Umbilical cord (tissue), 2 donors: Measurements from ENCODE around the gene HOXA9. TPM values are rescaled to one million over a fixed set of nuclear protein-coding genes. Genes with fewer than 3 reads are reported as not detected.

Experiments used
- DNase-seq: peaks from one replicate; pipeline ENCODE4 v3.0.0-alpha.2; 2015; ENCODE audit warnings: low spot score
- total RNA-seq: library from RNA; depleted of rRNA; stranded (reverse); fragments of >200 nt; gene quantifications from one replicate; pipeline ENCODE4 v1.2.3, GENCODE V29; 2014; ENCODE audit warnings: low replicate concordance; ENCODE audit not compliant: insufficient read depth

The HOXA9 gene
- total RNA-seq, 1 donor from 2014 or later: 18.8 TPM

DNA sequence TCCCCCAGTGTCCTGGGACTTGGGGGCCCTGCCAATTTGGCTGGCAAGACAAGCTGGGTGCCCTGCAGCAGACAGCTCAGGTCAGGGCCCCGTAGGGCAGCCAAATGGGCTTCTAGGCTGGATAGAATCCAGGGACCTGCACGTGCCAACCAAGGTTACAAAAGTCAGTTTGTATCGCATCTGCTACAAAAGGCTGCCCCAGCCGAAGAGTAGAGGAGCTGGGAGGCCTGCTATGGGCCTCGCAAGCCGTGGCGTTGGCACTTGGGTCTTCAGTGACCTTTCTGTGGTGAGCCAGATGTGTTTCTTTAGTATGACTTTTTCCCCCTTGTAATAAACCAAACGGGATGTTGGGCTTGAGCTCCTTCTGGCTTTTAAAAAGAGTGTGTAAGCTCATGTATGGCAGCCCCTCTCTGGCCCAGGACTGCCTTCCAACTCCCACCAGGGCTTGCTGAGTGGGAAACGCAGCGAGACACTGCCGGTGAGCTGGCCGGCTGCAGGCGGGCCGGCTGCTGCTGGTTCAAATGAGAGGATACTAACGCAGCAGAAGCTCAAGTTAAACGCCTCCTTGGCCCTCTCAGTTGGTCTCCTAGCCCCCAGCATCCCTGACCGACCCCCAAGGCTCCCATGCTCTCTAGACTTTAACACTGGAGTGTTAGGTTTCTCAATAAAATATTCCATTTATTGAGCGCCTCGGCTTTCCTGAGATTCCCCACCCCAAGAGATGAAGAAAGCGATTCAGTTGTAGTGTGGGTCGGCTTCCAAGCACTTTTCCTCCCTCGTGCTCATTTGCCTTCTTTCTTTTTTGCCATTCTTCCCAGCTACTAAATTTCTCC is 11.8 kb upstream of the HOXA9 start:
- DNase-seq: no peak

- DNase-seq: no peak
Observed at GRCh38 chr7:27176524-27176845, 11.1 kb upstream of the HOXA9 start.

- DNase-seq: peak; percentile 81
Observed at GRCh38 chr7:27175626-27176523, 10.5 kb upstream of the HOXA9 start.

DNA sequence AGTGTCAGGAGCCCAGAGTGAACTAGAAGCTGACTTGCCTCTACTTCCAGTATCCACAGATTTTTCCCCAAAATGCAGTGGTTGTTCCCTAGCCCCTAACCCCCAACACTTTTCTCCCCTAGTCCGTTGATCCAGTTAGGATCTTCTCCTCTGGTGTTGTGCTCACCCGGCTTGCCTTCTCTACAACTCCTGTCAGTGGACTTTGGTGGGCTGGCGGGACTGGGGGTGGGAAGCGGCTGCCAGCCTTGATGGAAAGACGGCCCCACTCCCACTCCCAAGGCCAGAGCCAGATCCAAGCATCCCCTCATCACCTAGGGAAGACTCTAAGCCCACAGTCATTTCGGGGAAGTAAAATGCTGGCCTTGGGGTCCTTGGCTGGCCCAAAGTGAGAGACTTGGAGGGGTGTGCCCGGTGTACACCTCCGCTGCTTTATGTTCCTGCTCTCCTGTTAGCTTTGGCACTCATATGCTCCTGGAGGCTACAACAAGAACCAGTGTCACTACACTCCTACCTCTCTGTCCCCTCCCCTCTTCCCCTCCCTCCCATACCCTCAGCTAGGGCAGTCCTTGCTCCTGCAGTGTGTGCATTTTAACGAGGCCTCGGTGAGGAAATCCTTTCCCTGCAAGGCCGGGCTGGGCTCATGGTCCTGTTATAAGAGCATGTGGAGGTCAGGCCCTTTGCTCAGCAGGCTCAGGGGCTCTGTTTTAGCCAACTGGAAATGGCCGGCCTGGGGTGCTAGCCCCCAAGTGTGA is 9.7 kb upstream of the HOXA9 start:
- DNase-seq: no peak

DNA sequence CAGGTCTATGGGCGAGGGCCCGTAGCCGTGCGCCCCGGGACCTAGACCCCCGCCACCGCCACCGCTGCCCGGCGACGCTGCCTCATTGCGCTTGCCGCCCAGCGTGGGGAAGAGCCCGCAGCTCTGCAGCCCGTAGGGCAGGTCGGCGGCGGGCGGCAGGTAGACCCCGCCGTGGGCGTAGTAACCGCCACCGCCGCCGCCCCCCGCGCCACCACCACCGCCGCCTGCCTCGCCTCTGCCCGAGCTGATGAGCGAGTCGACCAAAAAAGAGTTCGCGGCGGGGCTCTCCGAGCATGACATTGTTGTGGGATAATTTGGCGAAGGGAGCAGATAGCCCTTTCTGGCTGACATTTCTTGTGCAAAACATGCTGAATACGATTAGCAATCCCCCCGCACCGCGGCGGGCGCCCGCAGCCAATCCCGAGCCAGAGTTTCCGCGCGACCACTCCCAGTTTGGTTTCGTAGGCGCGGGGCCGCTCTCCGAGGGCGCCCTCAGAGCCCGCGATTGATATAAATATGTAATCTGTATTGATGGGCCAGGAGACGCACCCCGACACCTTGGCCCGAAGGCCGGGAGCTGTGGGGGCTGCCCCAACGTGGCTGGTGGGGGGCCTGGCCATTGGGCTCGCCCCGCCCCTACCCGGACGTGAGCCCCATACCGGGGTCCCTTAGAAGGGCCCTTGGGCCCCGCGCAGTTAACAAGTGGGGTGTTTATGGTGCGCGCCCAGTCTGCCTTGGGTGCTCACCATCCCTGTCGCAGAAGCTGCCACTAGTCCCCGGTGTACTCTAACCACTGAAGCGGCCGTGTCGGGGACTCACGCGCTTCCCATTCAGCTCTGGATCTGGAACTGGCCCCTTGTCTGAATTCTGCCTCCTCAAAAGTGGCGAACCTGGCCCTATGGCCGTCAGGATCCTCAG is 8.9 kb upstream of the HOXA9 start, which contains the start of gene HOXA10:
HOXA10 (minus strand) TSS at position 365 of the 918 bp plus-strand sequence; CDS start at position 351, 14 bp downstream.
- DNase-seq: no peak

GRCh38 chr7:27173511-27173955 is 8.2 kb upstream of the HOXA9 start:
- DNase-seq: no peak

DNA sequence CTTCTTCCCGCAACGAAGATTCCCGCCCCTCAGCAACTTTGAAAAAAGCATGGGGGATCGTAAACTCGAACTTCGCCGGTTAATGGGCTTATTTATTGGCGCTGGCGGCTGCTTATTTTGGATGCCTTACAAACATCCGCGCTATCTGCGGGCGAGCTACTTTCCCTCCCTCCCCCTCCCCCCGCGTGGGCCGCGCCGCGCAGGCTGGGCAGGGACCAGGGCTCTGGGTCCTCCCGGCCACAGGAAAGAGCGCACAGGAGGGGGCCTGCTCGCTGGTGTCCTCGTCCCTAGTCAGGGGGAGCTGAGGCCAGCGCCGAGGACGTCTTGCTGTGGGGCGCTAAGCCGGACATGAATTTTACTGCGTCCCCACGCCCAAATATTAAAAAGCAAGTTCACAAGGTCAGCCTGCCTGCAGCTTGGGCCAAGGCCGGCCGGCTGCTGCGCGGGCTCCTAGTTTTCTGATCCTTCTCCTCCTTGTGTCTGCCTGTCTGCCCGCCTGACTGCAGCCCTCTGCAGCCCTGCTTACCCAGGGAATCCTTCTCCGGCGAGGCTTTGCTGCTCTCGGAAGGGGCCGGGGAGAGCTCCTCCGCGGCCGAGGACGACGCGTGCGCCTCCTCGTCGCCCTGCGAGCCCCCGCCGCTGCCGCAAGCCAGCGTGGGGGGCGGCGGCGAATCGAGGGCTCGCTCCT is 7.6 kb upstream of the HOXA9 start:
- peak; percentile 83 for DNase-seq

DNA sequence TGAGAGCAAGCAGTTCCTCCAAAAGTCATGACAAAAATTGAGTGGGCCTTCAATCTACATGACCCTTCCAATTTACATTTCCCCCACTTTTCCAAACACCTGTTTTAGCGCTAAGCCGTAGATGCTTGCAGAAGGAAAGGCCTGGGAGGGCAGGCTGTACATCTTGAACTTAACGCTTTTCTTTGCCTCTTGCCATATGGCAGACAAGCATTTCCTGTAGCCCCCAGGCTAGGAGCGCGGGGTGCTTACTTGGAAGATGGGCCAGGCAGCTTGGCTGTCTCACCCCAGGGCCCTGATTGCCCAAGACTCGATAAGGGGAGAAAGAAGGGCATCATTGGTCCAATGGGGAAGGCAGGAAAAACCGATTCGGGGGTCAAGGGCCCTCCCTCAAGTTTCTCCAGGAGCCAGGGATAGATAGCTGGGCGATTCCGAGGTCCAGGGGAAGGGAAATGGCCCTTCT is 7.0 kb upstream of the HOXA9 start:
- DNase-seq: no peak

DNA sequence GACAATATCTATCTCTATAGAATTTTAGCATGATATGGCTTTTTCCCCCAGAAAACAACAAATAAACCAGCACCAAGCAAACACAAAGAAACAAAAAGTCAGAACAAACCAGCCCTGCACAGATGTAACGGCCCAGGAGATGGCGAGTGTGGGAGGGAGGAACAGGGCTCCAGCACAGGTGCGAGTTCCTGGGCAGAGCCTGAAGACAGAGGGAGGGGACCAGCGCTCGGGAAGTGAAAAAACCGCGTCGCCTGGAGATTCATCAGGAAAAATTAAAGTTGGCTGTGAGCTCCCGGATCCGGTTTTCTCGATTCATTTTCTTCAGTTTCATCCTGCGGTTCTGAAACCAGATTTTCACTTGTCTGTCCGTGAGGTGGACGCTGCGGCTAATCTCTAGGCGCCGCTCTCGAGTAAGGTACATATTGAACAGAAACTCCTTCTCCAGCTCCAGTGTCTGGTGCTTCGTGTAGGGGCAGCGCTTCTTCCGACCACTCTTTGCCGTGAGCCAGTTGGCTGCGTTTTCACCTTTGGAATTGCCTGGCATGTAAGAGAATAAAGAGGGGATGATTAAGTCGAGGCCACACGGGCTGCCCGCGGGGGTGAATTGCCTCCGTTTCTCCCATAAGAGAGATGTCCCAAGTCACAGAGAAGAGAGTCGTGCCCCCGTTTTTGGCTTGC is 6.4 kb upstream of the HOXA9 start:
- no peak for DNase-seq

- no peak for DNase-seq
Observed at GRCh38 chr7:27171325-27171636, 5.9 kb upstream of the HOXA9 start.

- no peak for DNase-seq
Observed at GRCh38 chr7:27170426-27171324, 5.3 kb upstream of the HOXA9 start.

DNA sequence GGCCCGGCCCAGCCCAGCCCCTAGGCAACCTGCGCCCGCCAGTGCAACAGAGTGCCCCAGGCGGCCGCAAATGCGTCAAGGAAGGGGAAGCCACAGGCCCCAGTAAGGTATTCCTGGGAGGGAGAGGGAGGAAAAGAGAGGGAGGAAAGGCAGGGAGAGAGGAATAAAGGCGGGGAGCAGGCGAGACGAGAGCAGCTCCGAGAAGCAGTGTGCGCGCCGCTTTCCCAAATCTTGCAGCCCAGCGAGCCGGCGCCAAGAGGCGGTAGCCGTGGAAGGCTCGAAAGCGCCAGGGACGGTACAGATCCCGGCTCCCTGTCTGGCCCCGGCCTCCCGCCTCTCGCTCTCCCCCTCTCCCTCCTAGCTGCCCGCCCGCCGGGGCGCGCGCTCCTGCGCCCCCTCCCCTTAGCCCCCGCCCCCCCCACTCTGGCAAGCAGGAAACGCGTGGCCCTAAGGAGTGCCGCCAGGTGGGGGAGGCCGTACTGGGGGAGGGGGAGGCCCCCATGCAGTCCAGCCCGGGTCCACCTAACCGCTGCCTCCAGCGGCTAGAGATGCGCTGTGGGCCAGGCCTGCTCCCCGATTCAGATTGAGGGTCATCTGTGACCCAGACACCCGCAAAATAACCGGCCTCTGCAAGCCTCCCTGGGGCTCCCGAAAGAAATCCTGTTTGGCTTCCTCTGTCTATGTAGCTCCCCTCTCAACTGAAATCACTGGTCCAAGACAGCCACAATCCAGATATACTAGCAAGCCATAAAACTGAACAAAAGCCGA is 4.5 kb upstream of the HOXA9 start:
- no peak for DNase-seq

GRCh38 chr7:27168265-27168947 is 3.1 kb upstream of the HOXA9 start:
- DNase-seq: peak; percentile 81

GRCh38 chr7:27167916-27168264 is 2.6 kb upstream of the HOXA9 start:
- no peak for DNase-seq

DNA sequence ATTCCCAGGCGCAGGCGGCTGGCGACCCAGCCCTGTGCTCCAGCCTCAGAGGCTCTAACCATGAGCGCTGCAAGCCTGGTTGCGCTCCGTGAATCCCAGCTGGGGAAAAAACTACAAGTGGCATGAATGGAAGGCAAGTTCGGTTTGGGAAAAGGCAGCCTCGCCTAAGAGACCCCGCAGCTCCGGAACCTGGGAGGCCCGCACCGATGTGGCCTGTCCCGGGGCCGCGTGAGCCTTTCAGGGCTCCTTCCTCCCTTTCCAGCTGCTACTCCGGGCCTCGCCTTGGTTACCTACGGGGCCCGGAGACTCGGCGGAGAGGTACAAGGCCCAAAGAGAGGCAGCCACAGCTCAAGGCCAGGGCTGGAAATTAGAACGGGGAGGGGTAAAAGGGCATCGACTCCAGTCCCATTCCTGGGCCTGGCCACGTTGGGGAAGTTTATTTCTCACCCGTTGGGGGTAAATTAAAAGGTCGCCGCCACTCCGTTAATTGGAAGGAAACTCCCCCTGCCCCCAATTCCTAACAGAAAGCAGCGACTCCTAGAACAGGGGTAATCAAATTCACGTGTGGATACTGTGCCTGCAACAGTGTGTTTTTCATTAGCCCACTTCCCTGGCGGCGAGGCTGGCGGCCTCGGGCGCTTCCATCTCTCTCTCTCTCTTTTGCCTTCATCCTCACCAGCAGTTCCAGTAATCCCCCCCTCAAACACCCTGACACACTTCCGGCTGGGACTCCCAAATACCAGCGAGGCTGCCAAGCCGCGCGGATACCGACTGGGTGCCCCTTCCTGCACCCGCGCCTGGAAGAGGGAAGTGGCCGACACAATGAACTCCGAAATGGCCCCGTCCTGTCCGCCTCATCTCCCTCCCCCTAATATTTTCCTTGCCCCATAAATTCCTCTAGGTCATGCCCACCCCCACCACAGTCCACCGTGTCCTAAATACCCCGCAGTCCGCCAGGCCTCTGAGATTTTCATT is 1.5 kb upstream of the HOXA9 start:
- peak; percentile 47 for DNase-seq

- no peak for DNase-seq
Observed at GRCh38 chr7:27165996-27166530, 726 bp upstream of the HOXA9 start.
